ENCODE data around the gene TM7SF2. TPM values are rescaled to one million over a fixed set of nuclear protein-coding genes. Genes with fewer than 3 reads are reported as not detected.
A peak's percentile ranks its signal among the peaks of the same experiment; 100 is the strongest.

TM7SF2 gene
- total and polyA plus RNA-seq, 2 of the 13 experiments (the other 11 are each of a cell fraction or from before 2014, with no cell fraction given): 56.0 to 66.9 TPM

- TF ChIP-seq ZNF737 (CRISPR knock-in tag; IDR thresholded peaks at IDR 0.05; ENCODE audit: borderline replicate concordance): no peak
- no peak for TF ChIP-seq RFXANK (CRISPR knock-in tag; IDR thresholded peaks at IDR 0.05)
- TF ChIP-seq KMT2B (CRISPR knock-in tag; IDR thresholded peaks at IDR 0.05): peak; percentile 93
- no peak for TF ChIP-seq ZNF251 (CRISPR knock-in tag; IDR thresholded peaks at IDR 0.05)
- no peak for TF ChIP-seq TERF1 (CRISPR knock-in tag; IDR thresholded peaks at IDR 0.05)
- TF ChIP-seq RFX3 (CRISPR knock-in tag; IDR thresholded peaks at IDR 0.05): 0 out of 2 replicates have a peak, but pooled peaks have one; percentile 26
- TF ChIP-seq ZBTB42 (CRISPR knock-in tag; IDR thresholded peaks at IDR 0.05): 0 out of 2 replicates have a peak, but pooled peaks have one; percentile 41
- no peak for TF ChIP-seq GLMP (CRISPR knock-in tag; IDR thresholded peaks at IDR 0.05; ENCODE audit: borderline replicate concordance)
- TF ChIP-seq CENPX (CRISPR knock-in tag; IDR thresholded peaks at IDR 0.05): no peak
- TF ChIP-seq ZNF770 (CRISPR knock-in tag; IDR thresholded peaks at IDR 0.05): no peak
- 0 out of 2 replicates have a peak, but pooled peaks have one; percentile 38 for TF ChIP-seq JUNB (CRISPR knock-in tag; IDR thresholded peaks at IDR 0.05; ENCODE audit: borderline replicate concordance)
- TF ChIP-seq MLX (CRISPR knock-in tag; IDR thresholded peaks at IDR 0.05): no peak
- TF ChIP-seq ZNF318 (CRISPR knock-in tag; IDR thresholded peaks at IDR 0.05): no peak
- peak; percentile 93; the same call in 1 of the 2 replicates for TF ChIP-seq SMAD1 (CRISPR knock-in tag; IDR thresholded peaks at IDR 0.05; ENCODE audit: borderline replicate concordance, low read depth)
- TF ChIP-seq ZMYM2 (CRISPR knock-in tag; IDR thresholded peaks at IDR 0.05): no peak
- no peak; the same call in 1 of the 2 replicates for TF ChIP-seq NFKB2 (CRISPR knock-in tag; IDR thresholded peaks at IDR 0.05; ENCODE audit: borderline replicate concordance)
These were observed 27.7 kb upstream of the TM7SF2 start, which contains the start of the genes CDCA5 and ZFPL1 (continued) for GRCh38 chr11:65083834-65084597.

All from HepG2 (cell line).